NCI-H226 (cell line): Measurements from ENCODE around the gene MEF2D.

ENCODE experiments used
- DNase-seq: peaks from one replicate; pipeline ENCODE4 v3.0.0-alpha.2; 2015

The MEF2D gene

GRCh38 chr1:156439777-156440183 is 60.8 kb downstream of the MEF2D start:
- no peak for DNase-seq

GRCh38 chr1:156439036-156439776 is 61.4 kb downstream of the MEF2D start:
- DNase-seq: no peak

- DNase-seq: no peak
Observed at GRCh38 chr1:156438278-156438987, 62.1 kb downstream of the MEF2D start.

- no peak for DNase-seq
Observed at GRCh38 chr1:156437037-156437867, 63.3 kb downstream of the MEF2D start.

- DNase-seq: no peak
Observed at GRCh38 chr1:156436141-156437036, 64.2 kb downstream of the MEF2D start.

GRCh38 chr1:156435545-156436140 is 64.9 kb downstream of the MEF2D start:
- no peak for DNase-seq

- DNase-seq: no peak
Observed at GRCh38 chr1:156434989-156435544, 65.5 kb downstream of the MEF2D start.

- DNase-seq: no peak
Observed at GRCh38 chr1:156433602-156434001, 67.0 kb downstream of the MEF2D start.

GRCh38 chr1:156433032-156433431 is 67.5 kb downstream of the MEF2D start:
- DNase-seq: no peak

- DNase-seq: no peak
Observed at GRCh38 chr1:156432669-156433018, 67.9 kb downstream of the MEF2D start.

GRCh38 chr1:156431769-156432668 is 68.6 kb downstream of the MEF2D start:
- DNase-seq: no peak

GRCh38 chr1:156431366-156431765 is 69.2 kb downstream of the MEF2D start:
- DNase-seq: no peak

- no peak for DNase-seq
Observed at GRCh38 chr1:156430866-156431265, 69.7 kb downstream of the MEF2D start.

- no peak for DNase-seq
Observed at GRCh38 chr1:156430303-156430702, 70.3 kb downstream of the MEF2D start.

- DNase-seq: no peak
Observed at GRCh38 chr1:156429313-156430060, 71.1 kb downstream of the MEF2D start.

GRCh38 chr1:156428746-156429288 is 71.8 kb downstream of the MEF2D start:
- DNase-seq: no peak

GRCh38 chr1:156427957-156428356 is 72.6 kb downstream of the MEF2D start:
- no peak for DNase-seq

- DNase-seq: no peak
Observed at GRCh38 chr1:156425943-156426342, 74.6 kb downstream of the MEF2D start.

GRCh38 chr1:156424806-156425432 is 75.7 kb downstream of the MEF2D start:
- DNase-seq: no peak
